Endothelial cell of umbilical vein (primary cell): ENCODE data around the gene IRAK1BP1. TPM values are rescaled to one million over a fixed set of nuclear protein-coding genes. Genes with fewer than 3 reads are reported as not detected.

Source experiments
- BruUV-seq: library from RNA; stranded (reverse); fragments of 400-500 nt; replicated peaks from 2 replicates; lab custom pipeline; 2021; lab: Mats Ljungman, UMichigan
- CTCF ChIA-PET: fragments of 300-600, 350-600 bp; sonication (Branson Sonifier 250); formaldehyde crosslinking; loops from one replicate; lab custom pipeline; 2021; ENCODE audit warnings: antibody characterized with exemption, inconsistent platforms; lab: Charles Lee
- POLR2A ChIA-PET: fragments of 300-600, 350-600 bp; sonication (Branson Sonifier 250); formaldehyde crosslinking; loops from one replicate; lab custom pipeline; 2021; ENCODE audit warnings: antibody characterized with exemption, inconsistent platforms; lab: Charles Lee
- DNase-seq: peaks from one replicate; pipeline ENCODE4 v3.0.0-alpha.2; 2011; ENCODE audit warnings: low read depth, low spot score
- FAIRE-seq: peaks from 2 replicates; lab custom pipeline; 2011; peaks lifted over from hg19 to GRCh38; lab: Jason Lieb, UNC
- H2AFZ ChIP-seq: 2 replicates; pipeline ENCODE4 v1.6.0; 2012; ENCODE audit warnings: low read depth, low read length, control low read depth, inconsistent platforms
- H3K27ac ChIP-seq: 2 replicates; pipeline ENCODE4 v1.5.1; 2011; ENCODE audit warnings: low read depth, mild to moderate bottlenecking, control low read depth, low read length, moderate library complexity; ENCODE audit not compliant: insufficient read depth
- H3K27me3 ChIP-seq, 2 experiments: 2 replicates each; pipeline versions ENCODE4 v1.6.0 to v1.6.1; 2011; ENCODE audit warnings: low read length in 2 of 2, mixed read lengths in 1 of 2; ENCODE audit not compliant: control insufficient read depth in 2 of 2, insufficient read depth in 2 of 2
- H3K36me3 ChIP-seq, 2 experiments: 2 replicates in 1 of 2; 3 replicates in 1 of 2; pipeline ENCODE4 v1.5.1; 2011; ENCODE audit warnings: low read length in 2 of 2, mild to moderate bottlenecking in 1 of 2, moderate library complexity in 1 of 2; ENCODE audit not compliant: control insufficient read depth in 2 of 2, insufficient read depth in 2 of 2; ENCODE audit errors: extremely low read depth in 1 of 2
- H3K4me1 ChIP-seq: 3 replicates; pipeline ENCODE4 v1.5.1; 2011; ENCODE audit warnings: mild to moderate bottlenecking, low read length; ENCODE audit not compliant: control insufficient read depth, insufficient read depth; ENCODE audit errors: extremely low read depth
- H3K4me2 ChIP-seq: 2 replicates; pipeline ENCODE4 v1.6.1; 2011; ENCODE audit warnings: low read length, control low read depth, mixed read lengths; ENCODE audit not compliant: insufficient read depth
- H3K4me3 ChIP-seq, 3 experiments: fragments of 200-600 bp in 1 of 3; sonication (generic), shearing (Covaris generic) in 1 of 3; replicated peaks in 1 of 3; 2 replicates each; pipeline ENCODE4 v1.5.1; 2011 to 2016; ENCODE audit warnings: control low read depth in 3 of 3, low read length in 3 of 3, mild to moderate bottlenecking in 2 of 3, inconsistent platforms in 1 of 3, low read depth in 1 of 3, moderate library complexity in 1 of 3; ENCODE audit not compliant: insufficient read depth in 1 of 3
- H3K79me2 ChIP-seq: 2 replicates; pipeline ENCODE4 v1.6.0; 2012; ENCODE audit warnings: low read length, inconsistent platforms; ENCODE audit not compliant: control insufficient read depth, insufficient read depth
- H3K9ac ChIP-seq: replicated peaks from 2 replicates; pipeline ENCODE3; 2011; ENCODE audit warnings: low read length, control low read depth; ENCODE audit not compliant: insufficient read depth; ENCODE audit errors: extremely low read depth
- H3K9me1 ChIP-seq: replicated peaks from 3 replicates; pipeline ENCODE4 v1.6.0; 2011; ENCODE audit warnings: mild to moderate bottlenecking, low read length; ENCODE audit not compliant: control insufficient read depth, insufficient read depth; ENCODE audit errors: extremely low read depth
- H3K9me3 ChIP-seq: replicated peaks from 2 replicates; pipeline ENCODE4 v1.5.1; 2012; ENCODE audit warnings: low read length, inconsistent platforms; ENCODE audit not compliant: control insufficient read depth, insufficient read depth
- H4K20me1 ChIP-seq: replicated peaks from 2 replicates; pipeline ENCODE3; 2011; ENCODE audit warnings: mild to moderate bottlenecking, low read length; ENCODE audit not compliant: control insufficient read depth, insufficient read depth; ENCODE audit errors: extremely low read depth
- CTCF ChIP-seq, 2 donors: IDR thresholded peaks; 1 replicate in 1 of 2; 2 replicates in 1 of 2; pipeline ENCODE4 v1.5.1; 2011; ENCODE audit warnings: low read length in 2 of 2, mild to moderate bottlenecking in 2 of 2, moderate library complexity in 2 of 2, control low read depth in 1 of 2, inconsistent platforms in 1 of 2, low read depth in 1 of 2; ENCODE audit not compliant: insufficient read depth in 1 of 2; ENCODE audit errors: extremely low read depth in 1 of 2
- FOS ChIP-seq: IDR thresholded peaks from 2 replicates; pipeline ENCODE4 v1.6.1; 2011; ENCODE audit warnings: mild to moderate bottlenecking, low read length, moderate library complexity, borderline replicate concordance; ENCODE audit not compliant: insufficient read depth
- GATA2 ChIP-seq: IDR thresholded peaks from 2 replicates; pipeline ENCODE4 v1.7.0; 2011; ENCODE audit warnings: low read depth, mild to moderate bottlenecking, moderate library complexity, mixed read lengths, low read length; ENCODE audit not compliant: insufficient read length, insufficient read depth
- MYC ChIP-seq: IDR thresholded peaks from one replicate; pipeline ENCODE4 v1.6.1; 2011; ENCODE audit warnings: mild to moderate bottlenecking, low read depth, low read length
- POLR2A ChIP-seq: IDR thresholded peaks from 2 replicates; pipeline ENCODE4 v1.6.1; 2012; ENCODE audit warnings: low read depth, mild to moderate bottlenecking, control low read depth, low read length
- POLR2AphosphoS5 ChIP-seq: IDR thresholded peaks from 2 replicates; pipeline ENCODE4 v1.6.1; 2012; ENCODE audit warnings: low read depth, mild to moderate bottlenecking, control low read depth, low read length, moderate library complexity; ENCODE audit not compliant: insufficient read depth
- dilution Hi-C: fragments of 300-500 bp; cut with MboI; formaldehyde crosslinking; loops from one replicate; pipeline ENCODE4 v1.15.0; 2019; ENCODE audit warnings: low sequenced_read_pairs; ENCODE audit not compliant: extremely low pct_ligation_motif_present
- intact Hi-C: fragments of 100-400 bp; cut with micrococcal nuclease; formaldehyde crosslinking; loops from one replicate; pipeline ENCODE4 v1.10.0; 2022
- polyA plus RNA-seq, 4 experiments: library from polyadenylated mRNA; depleted of rRNA in 3 of 4; stranded (reverse) in 3 of 4; unstranded in 1 of 4; fragments of >200 nt; gene quantifications; 2 replicates each; pipeline versions ENCODE4 v1.2.1 to v1.2.3, GENCODE V29; 2011 to 2012; ENCODE audit warnings: missing spikeins in 1 of 4
- total RNA-seq: library from RNA; stranded (reverse); gene quantifications from 2 replicates; pipeline ENCODE4 v1.2.3, GENCODE V29; 2021
- TF ChIP-seq, protein P1 (sequence below): IDR thresholded peaks from 2 replicates; pipeline ENCODE4 v1.6.1; 2011; ENCODE audit not compliant: insufficient read depth, insufficient read length

IRAK1BP1 gene
- total and polyA plus RNA-seq, 2 donors (not counting 3 experiments of a cell fraction or from before 2014, with no cell fraction given) = 1.8 to 3.0 TPM

DNA sequence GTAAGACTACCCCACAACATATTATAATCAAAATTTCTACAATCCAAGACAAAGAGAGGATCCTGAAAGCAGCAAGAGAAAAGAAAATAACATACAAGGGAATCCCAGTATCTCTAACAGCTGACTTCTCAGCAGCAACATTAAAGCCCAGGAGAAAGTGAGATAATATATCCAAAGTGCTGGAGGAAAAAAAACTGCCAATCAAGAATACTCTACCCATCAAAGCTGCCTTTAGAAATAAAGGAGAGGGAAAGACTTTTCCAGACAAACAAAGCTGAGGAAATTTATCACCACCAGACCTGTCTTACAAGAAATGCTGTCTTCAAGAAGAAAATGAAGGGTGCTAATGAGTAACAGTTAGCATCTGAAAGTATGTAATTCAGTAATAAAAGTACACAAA lies 43.3 kb upstream of the IRAK1BP1 start:
- Histone ChIP-seq H3K79me2 (no peaks in the 10 kb centered on the region), H2AFZ (no peak overlapping the region), H3K4me3 (no peak overlapping the region), H3K27me3 (no peaks in the 10 kb centered on the region), H3K4me1 (no peaks in the 10 kb centered on the region), H3K9me1 (no peaks in the 10 kb centered on the region), H3K36me3 (no peaks in the 10 kb centered on the region), H3K27ac (no peak overlapping the region), H4K20me1 (no peaks in the 10 kb centered on the region), H3K4me2 (no peak overlapping the region), H3K9me3 (no peaks in the 10 kb centered on the region), H3K9ac (no peak overlapping the region)
- ChIA-PET CTCF (interaction anchor here (0.9 to 1.4 kb wide), 4 partner anchors 11 to 1359 kb away, joined by 3 to 4 read pairs (median 3); no protein-coding TSS in a partner anchor), POLR2A (no interaction called here)
- BruUV-seq = no TSS peak
- TF ChIP-seq GATA2 (no peak), CTCF (IDR thresholded peaks at IDR 0.05; ENCODE audit: extremely low read depth in 1 of 2, insufficient read depth in 1 of 2, low read depth in 1 of 2, low read length in 2 of 2) (no peak), POLR2A (no peak), POLR2AphosphoS5 (no peak), MYC (no peak), FOS (no peak)
- TF ChIP-seq, protein P1, sequence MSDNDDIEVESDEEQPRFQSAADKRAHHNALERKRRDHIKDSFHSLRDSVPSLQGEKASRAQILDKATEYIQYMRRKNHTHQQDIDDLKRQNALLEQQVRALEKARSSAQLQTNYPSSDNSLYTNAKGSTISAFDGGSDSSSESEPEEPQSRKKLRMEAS = no peak
- DNase-seq (no peak), FAIRE-seq (no peak)
- dilution Hi-C loops = no loop called here
- intact Hi-C loops = no loop called here
